Adipose tissue (tissue), 3 donors: ENCODE measurements around the gene TRAF4. TPM values are rescaled to one million over a fixed set of nuclear protein-coding genes. Genes with fewer than 3 reads are reported as not detected.

Source experiments
- H3K27ac ChIP-seq: one replicate; pipeline ENCODE4 v1.5.1; 2013; ENCODE audit warnings: low read depth, low read length
- WGBS, 3 donors: extraction: QIAGEN DNeasy Blood & Tissue Kit; methylation state at CpG; one replicate each; pipeline ENCODE4 v1.1.7; 2013; 5-methylcytosine and 5-hydroxymethylcytosine counted together
- polyA plus RNA-seq, 3 donors: library from polyadenylated mRNA; stranded (reverse); fragments of 200-250 nt; gene quantifications; one replicate each; pipeline ENCODE4 v1.2.3, GENCODE V29; 2013
- donor health status: healthy with polysubstance abuse.
- donor health status: Bipolar disorder and iron deficiency.
- donor health status: healthy.

The TRAF4 gene
- polyA plus RNA-seq = 10 to 100 TPM; 10.9 to 22.7 (median 19.5) TPM

- H3K27ac ChIP-seq = no peak within 1 kb of the TSS
- 1 to 2% (median 1%) methylated on average over 48 to 70 of the region's 70 CpGs for WGBS, 3 donors
These were observed at the start of gene TRAF4 for GRCh38 chr17:28743243-28744103. TSS of gene TRAF4 (plus strand) at chr17:28744011. CDS start at chr17:28744113, 102 bp downstream.

- H3K27ac ChIP-seq = no peak overlapping the region
- 67 to 90% (median 85%) methylated on average over 6 of the region's 6 CpGs for WGBS, 3 donors
These were observed 45.4 kb upstream of the TRAF4 start for GRCh38 chr17:28698253-28698941.

- WGBS, 3 donors = 87 to 89% (median 88%) methylated on average over 8 of the region's 8 CpGs
- H3K27ac ChIP-seq = no peak overlapping the region
These were observed 43.5 kb upstream of the TRAF4 start for GRCh38 chr17:28700278-28700677.

- H3K27ac ChIP-seq = no peak overlapping the region
- 90 to 92% (median 91%) methylated on average over 10 of the region's 10 CpGs for WGBS, 3 donors
These were observed 42.9 kb upstream of the TRAF4 start for GRCh38 chr17:28700830-28701492.

- WGBS, 3 donors = 74 to 81% (median 77%) methylated on average over 10 of the region's 10 CpGs
- no peak overlapping the region for H3K27ac ChIP-seq
These were observed 41.6 kb upstream of the TRAF4 start for GRCh38 chr17:28702026-28702751.

GRCh38 chr17:28702752-28703150, 41.1 kb upstream of the TRAF4 start:
- 73 to 79% (median 75%) methylated on average over 3 of the region's 3 CpGs for WGBS, 3 donors
- no peak overlapping the region for H3K27ac ChIP-seq

- WGBS, 3 donors = 76 to 86% (median 77%) methylated on average over 16 of the region's 16 CpGs
These were observed 40.1 kb upstream of the TRAF4 start for GRCh38 chr17:28703552-28704218.

GRCh38 chr17:28704219-28704858, 39.5 kb upstream of the TRAF4 start:
- no peak overlapping the region for H3K27ac ChIP-seq
- 89 to 93% (median 92%) methylated on average over 11 to 14 of the region's 14 CpGs for WGBS, 3 donors

More at GRCh38 chr17:28703552-28704218, 40.1 kb upstream of the TRAF4 start:
- H3K27ac ChIP-seq = no peak overlapping the region

- no peak overlapping the region for H3K27ac ChIP-seq
- WGBS, 3 donors = 74 to 85% (median 78%) methylated on average over 4 to 5 of the region's 5 CpGs
These were observed 38.6 kb upstream of the TRAF4 start for GRCh38 chr17:28705074-28705659.

- H3K27ac ChIP-seq = no peak overlapping the region
- 77 to 80% (median 77%) methylated on average over 9 to 10 of the region's 10 CpGs for WGBS, 3 donors
These were observed 38.0 kb upstream of the TRAF4 start for GRCh38 chr17:28705728-28706334.

GRCh38 chr17:28706471-28707338, 37.1 kb upstream of the TRAF4 start:
- WGBS, 3 donors = 53 to 66% (median 64%) methylated on average over 6 of the region's 7 CpGs
- no peak overlapping the region for H3K27ac ChIP-seq

GRCh38 chr17:28707339-28707720, 36.5 kb upstream of the TRAF4 start:
- no peak overlapping the region for H3K27ac ChIP-seq
- WGBS, 3 donors = 73 to 87% (median 85%) methylated on average over 2 of the region's 2 CpGs

GRCh38 chr17:28710861-28711722, 32.7 kb upstream of the TRAF4 start:
- WGBS, 3 donors = 0 to 1% (median 1%) methylated on average over 67 to 74 of the region's 74 CpGs
- H3K27ac ChIP-seq = peak overlapping the region; percentile 91

GRCh38 chr17:28711723-28712031, 32.1 kb upstream of the TRAF4 start, which contains the start of gene PROCA1:
TSS of gene PROCA1 (minus strand) at chr17:28711888. CDS start at chr17:28711660, 228 bp downstream.
- 1 to 7% (median 2%) methylated on average over 20 of the region's 20 CpGs for WGBS, 3 donors
- peak within 1 kb of the TSS; percentile 91 for H3K27ac ChIP-seq
